GM23248 (cell line): ENCODE results near the gene SF3A2.

Experiments
- EZH2 ChIP-seq: fragments of 200-600 bp; sonication (generic); IDR thresholded peaks from 2 replicates; pipeline ENCODE4 v1.6.1; 2018; ENCODE audit warnings: antibody characterized with exemption, mild to moderate bottlenecking; ENCODE audit not compliant: insufficient read depth, poor library complexity, severe bottlenecking
- EZH2phosphoT487 ChIP-seq: fragments of 200-600 bp; sonication (generic); IDR thresholded peaks from 2 replicates; pipeline ENCODE4 v1.6.1; 2018; ENCODE audit warnings: antibody characterized with exemption, moderate library complexity, mild to moderate bottlenecking, low read depth; ENCODE audit not compliant: insufficient read depth

DNA sequence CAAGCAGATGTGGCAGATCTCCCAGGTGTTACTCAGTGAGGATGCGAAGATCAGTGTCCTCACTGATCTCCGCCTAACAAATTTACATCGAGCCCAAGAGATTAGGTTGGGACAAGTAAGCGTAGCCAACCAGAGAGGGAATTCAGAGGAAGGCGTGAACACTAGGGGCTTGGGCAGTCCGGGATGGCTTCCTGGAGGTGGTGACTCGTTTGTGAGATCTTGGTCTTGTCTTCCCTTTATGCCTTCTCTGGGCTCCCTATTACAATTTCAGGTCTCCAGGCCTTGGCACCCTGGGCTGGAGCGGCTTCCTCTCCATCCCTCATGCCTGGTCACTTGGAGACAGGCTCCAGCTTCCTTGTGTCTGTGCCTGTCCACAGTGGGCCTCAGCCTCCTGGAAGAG lies 6.2 kb downstream of the SF3A2 start:
- TF ChIP-seq EZH2 (no peak), EZH2phosphoT487 (no peak)
